HG02943 (cell line): Measurements from ENCODE around the gene ZNF184.
A peak's percentile ranks its signal among the peaks of the same experiment; 100 is the strongest.

Source experiments
- ATAC-seq: cut with Tn5 transposase; IDR thresholded peaks from one replicate; pipeline ENCODE4 v1.9.1; 2021; ENCODE audit warnings: mild to moderate bottlenecking, low read depth, moderate library complexity; ENCODE audit not compliant: unreplicated experiment

ZNF184 gene

GRCh38 chr6:27479319-27480182, 6.6 kb upstream of the ZNF184 start:
- ATAC-seq = peak; percentile 56

- ATAC-seq = peak; percentile 47
Measured at GRCh38 chr6:27478706-27479318, 5.9 kb upstream of the ZNF184 start.

GRCh38 chr6:27478141-27478705, 5.3 kb upstream of the ZNF184 start:
- peak; percentile 10 for ATAC-seq

GRCh38 chr6:27477318-27478013, 4.6 kb upstream of the ZNF184 start:
- ATAC-seq = no peak

- ATAC-seq = no peak
Measured at GRCh38 chr6:27476090-27476489, 3.2 kb upstream of the ZNF184 start.

- ATAC-seq = no peak
Measured at GRCh38 chr6:27474672-27475071, 1.8 kb upstream of the ZNF184 start.

GRCh38 chr6:27474172-27474465, 1.2 kb upstream of the ZNF184 start:
- no peak for ATAC-seq

GRCh38 chr6:27472182-27472616, 706 bp downstream of the ZNF184 start:
- ATAC-seq = peak; percentile 34

GRCh38 chr6:27471365-27472115, 1.4 kb downstream of the ZNF184 start:
- no peak for ATAC-seq

GRCh38 chr6:27470023-27470422, 2.9 kb downstream of the ZNF184 start:
- no peak for ATAC-seq

GRCh38 chr6:27468334-27468733, 4.6 kb downstream of the ZNF184 start:
- ATAC-seq = no peak

- no peak for ATAC-seq
Measured at GRCh38 chr6:27452496-27452897, 20.4 kb downstream of the ZNF184 start.

- no peak for ATAC-seq
Measured at GRCh38 chr6:27451660-27452390, 21.1 kb downstream of the ZNF184 start.

GRCh38 chr6:27448456-27448855, 24.4 kb downstream of the ZNF184 start:
- no peak for ATAC-seq

GRCh38 chr6:27442932-27443331, 30.0 kb downstream of the ZNF184 start:
- ATAC-seq = no peak

GRCh38 chr6:27441001-27441400, 31.9 kb downstream of the ZNF184 start:
- ATAC-seq = no peak

- ATAC-seq = no peak
Measured at GRCh38 chr6:27439371-27439770, 33.5 kb downstream of the ZNF184 start.

- ATAC-seq = no peak
Measured at GRCh38 chr6:27433714-27434113, 39.2 kb downstream of the ZNF184 start.

- ATAC-seq = no peak
Measured at GRCh38 chr6:27428966-27429365, 43.9 kb downstream of the ZNF184 start.

GRCh38 chr6:27428502-27428901, 44.4 kb downstream of the ZNF184 start:
- no peak for ATAC-seq
